ENCODE data around the gene TAF4.
"Not testable (repeated sequence)": the region's sequence is repeated elsewhere in the genome, so short reads cannot be mapped to it uniquely, and the experiment has no call there.

The TAF4 gene

GRCh38 chr20:61960836-61961235, 104.8 kb downstream of the TAF4 start:
- no peak for DNase-seq (ENCODE audit: low spot score)

GRCh38 chr20:61958773-61959700, 106.6 kb downstream of the TAF4 start:
- no peak for DNase-seq (ENCODE audit: low spot score)

GRCh38 chr20:61957961-61958715, 107.5 kb downstream of the TAF4 start:
- no peak for DNase-seq (ENCODE audit: low spot score)

- DNase-seq (ENCODE audit: low spot score), result no peak
Measured at GRCh38 chr20:61956396-61957342, 109.0 kb downstream of the TAF4 start.

GRCh38 chr20:61955668-61956395, 109.8 kb downstream of the TAF4 start:
- DNase-seq (ENCODE audit: low spot score), result no peak

GRCh38 chr20:61954276-61955021, 111.2 kb downstream of the TAF4 start:
- no peak for DNase-seq (ENCODE audit: low spot score)

- DNase-seq (ENCODE audit: low spot score), result no peak
Measured at GRCh38 chr20:61953037-61954021, 112.4 kb downstream of the TAF4 start.

- DNase-seq (ENCODE audit: low spot score), result peak; percentile 88
Measured at GRCh38 chr20:61951695-61952533, 113.8 kb downstream of the TAF4 start.

- DNase-seq (ENCODE audit: low spot score), result no peak
Measured at GRCh38 chr20:61950641-61951071, 115.0 kb downstream of the TAF4 start.

GRCh38 chr20:61949714-61950640, 115.7 kb downstream of the TAF4 start:
- DNase-seq (ENCODE audit: low spot score), result no peak

GRCh38 chr20:61949363-61949713, 116.3 kb downstream of the TAF4 start:
- DNase-seq (ENCODE audit: low spot score), result no peak

GRCh38 chr20:61948586-61949362, 116.9 kb downstream of the TAF4 start:
- no peak for DNase-seq (ENCODE audit: low spot score)

GRCh38 chr20:61948056-61948455, 117.6 kb downstream of the TAF4 start:
- not testable (repeated sequence) for DNase-seq (ENCODE audit: low spot score)

- DNase-seq (ENCODE audit: low spot score), result not testable (repeated sequence)
Measured at GRCh38 chr20:61945495-61945894, 120.2 kb downstream of the TAF4 start.

- not testable (repeated sequence) for DNase-seq (ENCODE audit: low spot score)
Measured at GRCh38 chr20:61944967-61945366, 120.7 kb downstream of the TAF4 start.

- no peak for DNase-seq (ENCODE audit: low spot score)
Measured at GRCh38 chr20:61942526-61942925, 123.2 kb downstream of the TAF4 start.
